Neural crest cell (in vitro differentiated cells): Measurements from ENCODE around the gene VPS52. TPM values are rescaled to one million over a fixed set of nuclear protein-coding genes. Genes with fewer than 3 reads are reported as not detected.
"Not testable (repeated sequence)": the region's sequence is repeated elsewhere in the genome, so short reads cannot be mapped to it uniquely, and the experiment has no call there.

Experiments used
- DNase-seq: peaks from one replicate; pipeline ENCODE4 v3.0.0; 2021; ENCODE audit warnings: low read depth, mixed read lengths, low spot score
- H3K27ac Mint-ChIP-seq: one replicate; pipeline ENCODE4 v1.8.0; 2021; ENCODE audit warnings: mild to moderate bottlenecking, mixed read lengths; ENCODE audit not compliant: unreplicated experiment
- H3K27me3 Mint-ChIP-seq: 2 replicates; pipeline ENCODE4 v1.8.0; 2021; ENCODE audit warnings: low read depth, mild to moderate bottlenecking, mixed read lengths
- H3K36me3 Mint-ChIP-seq: 2 replicates; pipeline ENCODE4 v1.8.0; 2021; ENCODE audit warnings: low read depth, mild to moderate bottlenecking, mixed read lengths
- H3K4me1 Mint-ChIP-seq: 2 replicates; pipeline ENCODE4 v1.8.0; 2021; ENCODE audit warnings: mixed read lengths
- H3K4me3 Mint-ChIP-seq: one replicate; pipeline ENCODE4 v1.8.0; 2021; ENCODE audit warnings: mild to moderate bottlenecking, mixed read lengths
- H3K9me3 Mint-ChIP-seq: 2 replicates; pipeline ENCODE4 v1.8.0; 2021; ENCODE audit warnings: mixed read lengths
- CTCF ChIP-seq: fragments of 200-600 bp; sonication (generic); conservative IDR thresholded peaks from 2 replicates; pipeline ENCODE4 v1.5.0; 2021; ENCODE audit warnings: antibody characterized with exemption, mild to moderate bottlenecking
- total RNA-seq: library from RNA; stranded (reverse); gene quantifications from 2 replicates; pipeline ENCODE4 v1.2.1, GENCODE V29; 2021

The VPS52 gene
- total RNA-seq, 1 donor from 2014 or later = 53.2 TPM

- Mint-ChIP-seq H3K4me3 (peak overlapping the region; percentile 97), H3K27me3 (no peaks in the 10 kb centered on the region), H3K36me3 (peaks cover 16% of the 10 kb centered on the region)
Measured at GRCh38 chr6:33271117-33271467, 584 bp downstream of the VPS52 start.

GRCh38 chr6:33264015-33264414, 7.7 kb downstream of the VPS52 start:
- no peak for TF ChIP-seq CTCF
- no peak overlapping the region for H3K4me3 Mint-ChIP-seq
- H3K27me3 Mint-ChIP-seq = no peaks in the 10 kb centered on the region
- peaks cover 12% of the 10 kb centered on the region for H3K36me3 Mint-ChIP-seq
- no peaks in the 10 kb centered on the region for H3K9me3 Mint-ChIP-seq
- H3K4me1 Mint-ChIP-seq = no peaks in the 10 kb centered on the region
- DNase-seq = no peak
- no peak overlapping the region for H3K27ac Mint-ChIP-seq

More at GRCh38 chr6:33271117-33271467, 584 bp downstream of the VPS52 start:
- Mint-ChIP-seq H3K27ac (peak overlapping the region; percentile 100), H3K9me3 (no peaks in the 10 kb centered on the region), H3K4me1 (peaks cover 50% of the 10 kb centered on the region)
- DNase-seq = no peak
- TF ChIP-seq CTCF = peak; percentile 35

GRCh38 chr6:33262490-33262889, 9.2 kb downstream of the VPS52 start:
- DNase-seq, H3K27me3 Mint-ChIP-seq, H3K27ac Mint-ChIP-seq, H3K9me3 Mint-ChIP-seq, H3K4me1 Mint-ChIP-seq, H3K4me3 Mint-ChIP-seq: not testable (repeated sequence)
- H3K36me3 Mint-ChIP-seq = peaks cover 12% of the 10 kb centered on the region

- H3K4me3 Mint-ChIP-seq = no peak overlapping the region
Measured at GRCh38 chr6:33259032-33259431, 12.6 kb downstream of the VPS52 start.

GRCh38 chr6:33254591-33254990, 17.1 kb downstream of the VPS52 start:
- H3K27ac Mint-ChIP-seq = no peak overlapping the region
- H3K9me3 Mint-ChIP-seq = no peaks in the 10 kb centered on the region
- H3K36me3 Mint-ChIP-seq = peaks cover 10% of the 10 kb centered on the region
- H3K27me3 Mint-ChIP-seq = no peaks in the 10 kb centered on the region
- H3K4me1 Mint-ChIP-seq = peaks cover 16% of the 10 kb centered on the region
- TF ChIP-seq CTCF = no peak
- no peak overlapping the region for H3K4me3 Mint-ChIP-seq
- no peak for DNase-seq

More at GRCh38 chr6:33259032-33259431, 12.6 kb downstream of the VPS52 start:
- Mint-ChIP-seq H3K36me3 (peaks cover 14% of the 10 kb centered on the region), H3K4me1 (no peaks in the 10 kb centered on the region), H3K9me3 (no peaks in the 10 kb centered on the region), H3K27ac (no peak overlapping the region), H3K27me3 (no peaks in the 10 kb centered on the region)
- TF ChIP-seq CTCF = no peak
- DNase-seq = no peak

GRCh38 chr6:33252759-33253158, 18.9 kb downstream of the VPS52 start:
- H3K4me1 Mint-ChIP-seq = peaks cover 34% of the 10 kb centered on the region
- TF ChIP-seq CTCF = no peak
- no peak for DNase-seq
- H3K4me3 Mint-ChIP-seq = no peak overlapping the region
- no peak overlapping the region for H3K27ac Mint-ChIP-seq
- no peaks in the 10 kb centered on the region for H3K27me3 Mint-ChIP-seq
- no peaks in the 10 kb centered on the region for H3K9me3 Mint-ChIP-seq
- peaks cover 10% of the 10 kb centered on the region for H3K36me3 Mint-ChIP-seq
